GM19395 (cell line): ENCODE results near the gene DROSHA.

ENCODE experiments used
- ATAC-seq: cut with Tn5 transposase; IDR thresholded peaks from one replicate; pipeline ENCODE4 v1.9.1; 2021; ENCODE audit warnings: mild to moderate bottlenecking, moderate library complexity; ENCODE audit not compliant: unreplicated experiment

DROSHA gene

GRCh38 chr5:31471040-31471439, 60.9 kb downstream of the DROSHA start:
- no peak for ATAC-seq

GRCh38 chr5:31470608-31471007, 61.3 kb downstream of the DROSHA start:
- ATAC-seq, result no peak

- no peak for ATAC-seq
These were observed 62.0 kb downstream of the DROSHA start for GRCh38 chr5:31469886-31470285.

- no peak for ATAC-seq
These were observed 62.4 kb downstream of the DROSHA start for GRCh38 chr5:31469466-31469865.

GRCh38 chr5:31465291-31465690, 66.6 kb downstream of the DROSHA start:
- no peak for ATAC-seq

- ATAC-seq, result no peak
These were observed 67.8 kb downstream of the DROSHA start for GRCh38 chr5:31464081-31464480.

- ATAC-seq, result no peak
These were observed 68.5 kb downstream of the DROSHA start for GRCh38 chr5:31463351-31463750.

- ATAC-seq, result no peak
These were observed 72.3 kb downstream of the DROSHA start for GRCh38 chr5:31459594-31459993.

GRCh38 chr5:31455172-31455571, 76.7 kb downstream of the DROSHA start:
- no peak for ATAC-seq

GRCh38 chr5:31453522-31453921, 78.4 kb downstream of the DROSHA start:
- no peak for ATAC-seq

- ATAC-seq, result no peak
These were observed 79.6 kb downstream of the DROSHA start for GRCh38 chr5:31452314-31452713.

GRCh38 chr5:31449962-31450361, 81.9 kb downstream of the DROSHA start:
- ATAC-seq, result no peak

- no peak for ATAC-seq
These were observed 82.7 kb downstream of the DROSHA start for GRCh38 chr5:31449174-31449573.

- no peak for ATAC-seq
These were observed 86.8 kb downstream of the DROSHA start for GRCh38 chr5:31445041-31445600.

- ATAC-seq, result no peak
These were observed 88.3 kb downstream of the DROSHA start for GRCh38 chr5:31443572-31443971.

GRCh38 chr5:31442058-31442745, 89.7 kb downstream of the DROSHA start:
- no peak for ATAC-seq

- no peak for ATAC-seq
These were observed 95.0 kb downstream of the DROSHA start for GRCh38 chr5:31436851-31437250.

- no peak for ATAC-seq
These were observed 96.2 kb downstream of the DROSHA start for GRCh38 chr5:31435730-31436129.

- no peak for ATAC-seq
These were observed 97.0 kb downstream of the DROSHA start for GRCh38 chr5:31434898-31435297.

GRCh38 chr5:31433229-31433628, 98.7 kb downstream of the DROSHA start:
- ATAC-seq, result no peak

GRCh38 chr5:31427724-31428309, 104.1 kb downstream of the DROSHA start:
- ATAC-seq, result no peak

GRCh38 chr5:31427013-31427723, 104.7 kb downstream of the DROSHA start:
- ATAC-seq, result no peak
